GM12878 (cell line): Measurements from ENCODE around the gene KRTAP10-3.

Experiments
- CTCF ChIP-seq, 3 experiments: IDR thresholded peaks in 2 of 3; conservative IDR thresholded peaks in 1 of 3; 2 replicates each; pipeline ENCODE4 v1.5.1; 2011; ENCODE audit warnings: low read depth in 3 of 3, low read length in 3 of 3, mild to moderate bottlenecking in 3 of 3, control low read depth in 2 of 3, moderate library complexity in 2 of 3, inconsistent platforms in 1 of 3, mixed read lengths in 1 of 3; ENCODE audit not compliant: control insufficient read depth in 2 of 3, insufficient read depth in 1 of 3; ENCODE audit errors: extremely low read depth in 1 of 3
- ESRRA ChIP-seq: IDR thresholded peaks from 2 replicates; pipeline ENCODE4 v1.6.1; 2012; ENCODE audit warnings: mild to moderate bottlenecking, low read length, improper control_type of control experiment
- NR2C2 ChIP-seq: IDR thresholded peaks from 2 replicates; pipeline ENCODE4 v1.6.1; 2011; ENCODE audit warnings: borderline replicate concordance, low read depth; ENCODE audit not compliant: control insufficient read depth, insufficient read length
- NRF1 ChIP-seq: conservative IDR thresholded peaks from 2 replicates; pipeline ENCODE4 v1.6.1; 2011; ENCODE audit warnings: mild to moderate bottlenecking, low read depth, low read length, improper control_type of control experiment
- POLR2A ChIP-seq: IDR thresholded peaks from 2 replicates; pipeline ENCODE4 v1.6.1; 2011; ENCODE audit warnings: low read depth, mild to moderate bottlenecking, low read length
- RAD21 ChIP-seq: IDR thresholded peaks from 2 replicates; pipeline ENCODE4 v1.6.1; 2011; ENCODE audit warnings: mild to moderate bottlenecking, low read depth, low read length, moderate library complexity; ENCODE audit not compliant: insufficient read depth
- RAD51 ChIP-seq: fragments of 450-650 bp; IDR thresholded peaks from 2 replicates; pipeline ENCODE4 v1.6.1; 2016; ENCODE audit warnings: moderate library complexity, mild to moderate bottlenecking, inconsistent platforms
- RBBP5 ChIP-seq: fragments of 200-600 bp; sonication (generic); conservative IDR thresholded peaks from 2 replicates; pipeline ENCODE4 v1.6.1; 2016
- RELB ChIP-seq: fragments of 450-650 bp; IDR thresholded peaks from 2 replicates; pipeline ENCODE4 v1.6.1; 2017; ENCODE audit warnings: low read depth, mild to moderate bottlenecking, moderate library complexity
- REST ChIP-seq: IDR thresholded peaks from 2 replicates; pipeline ENCODE4 v1.6.1; 2012; ENCODE audit warnings: mild to moderate bottlenecking, low read depth, low read length
- SMC3 ChIP-seq: IDR thresholded peaks from 2 replicates; pipeline ENCODE4 v1.6.1; 2011; ENCODE audit warnings: low read length, improper control_type of control experiment, borderline replicate concordance
- SRF ChIP-seq, 2 experiments: IDR thresholded peaks; 2 replicates each; pipeline ENCODE4 v1.6.1; 2011; ENCODE audit warnings: low read depth in 2 of 2, low read length in 2 of 2, mild to moderate bottlenecking in 1 of 2, moderate library complexity in 1 of 2
- TAF1 ChIP-seq: IDR thresholded peaks from 2 replicates; pipeline ENCODE4 v1.6.1; 2011; ENCODE audit warnings: mild to moderate bottlenecking, low read depth, low read length, borderline replicate concordance
- TCF3 ChIP-seq: IDR thresholded peaks from 2 replicates; pipeline ENCODE4 v1.6.1; 2012; ENCODE audit warnings: low read depth, mild to moderate bottlenecking, low read length, borderline replicate concordance; ENCODE audit not compliant: insufficient read depth

- TF ChIP-seq NR2C2 (no peak), SRF (IDR thresholded peaks at IDR 0.05; ENCODE audit: low read depth in 2 of 2, low read length in 2 of 2) (no peak), POLR2A (no peak), TCF3 (no peak), RBBP5 (no peak), CTCF (IDR thresholded peaks at IDR 0.05 in 2 of 3, conservative IDR thresholded peaks at IDR 0.05 in 1 of 3; ENCODE audit: control insufficient read depth in 2 of 3, extremely low read depth in 1 of 3, insufficient read depth in 1 of 3, low read depth in 3 of 3, low read length in 3 of 3) (peak; percentile 3 to 21 (median 11); a peak in 2 of 6 replicates), RELB (no peak), NRF1 (no peak), SMC3 (no peak), RAD21 (no peak), ESRRA (no peak), RAD51 (no peak), REST (no peak), TAF1 (no peak)
Measured at GRCh38 chr21:44509539-44509938, 49.1 kb downstream of the KRTAP10-3 start.
